GM23338 (cell line): ENCODE data around the gene GRIN3B. TPM values are rescaled to one million over a fixed set of nuclear protein-coding genes. Genes with fewer than 3 reads are reported as not detected.

ENCODE experiments used
- ATAC-seq: fragments of 200-7000 bp; cut with Tn5 transposase; 3 replicates; pipeline ENCODE4 v1.9.1; 2020
- DNase-seq: peaks from one replicate; pipeline ENCODE4 v3.0.0-alpha.2; 2015; ENCODE audit warnings: low spot score
- H2AFZ ChIP-seq: fragments of 200-600 bp; sonication (generic); 2 replicates; pipeline ENCODE4 v1.8.0; 2016; ENCODE audit warnings: antibody characterized with exemption, mild to moderate bottlenecking, moderate library complexity
- H3F3A ChIP-seq: fragments of 200-600 bp; sonication (generic); replicated peaks from 2 replicates; pipeline ENCODE4 v1.8.0; 2017; ENCODE audit warnings: antibody characterized with exemption, mixed run types, low read depth
- H3K27ac ChIP-seq: fragments of 200-600 bp; sonication (generic); 2 replicates; pipeline ENCODE4 v1.6.1; 2016; ENCODE audit warnings: low read depth
- H3K27me3 ChIP-seq: fragments of 200-600 bp; sonication (generic); 2 replicates; pipeline ENCODE4 v1.8.0; 2016; ENCODE audit warnings: mild to moderate bottlenecking, mixed run types, moderate library complexity; ENCODE audit not compliant: insufficient read depth
- H3K36me3 ChIP-seq: fragments of 200-600 bp; sonication (generic); 2 replicates; pipeline ENCODE4 v1.8.0; 2016; ENCODE audit warnings: mild to moderate bottlenecking; ENCODE audit not compliant: insufficient read depth
- H3K4me1 ChIP-seq: fragments of 200-600 bp; sonication (generic); 2 replicates; pipeline ENCODE4 v1.8.0; 2016; ENCODE audit warnings: mild to moderate bottlenecking, moderate library complexity; ENCODE audit not compliant: insufficient read depth
- H3K4me2 ChIP-seq: fragments of 200-600 bp; sonication (generic); 2 replicates; pipeline ENCODE4 v1.7.1; 2017; ENCODE audit warnings: mixed run types
- H3K4me3 ChIP-seq: fragments of 200-600 bp; sonication (generic); 2 replicates; pipeline ENCODE4 v1.6.1; 2016; ENCODE audit warnings: mixed run types
- H3K79me2 ChIP-seq: fragments of 200-600 bp; sonication (generic); replicated peaks from 2 replicates; pipeline ENCODE4 v1.8.0; 2017; ENCODE audit warnings: mild to moderate bottlenecking; ENCODE audit not compliant: insufficient read depth
- H3K9me2 ChIP-seq: fragments of 200-600 bp; sonication (generic); 2 replicates; pipeline ENCODE4 v1.8.0; 2017; ENCODE audit not compliant: insufficient read depth
- H4K20me1 ChIP-seq: fragments of 200-600 bp; sonication (generic); replicated peaks from 2 replicates; pipeline ENCODE4 v1.8.0; 2017; ENCODE audit warnings: mild to moderate bottlenecking; ENCODE audit not compliant: insufficient read depth
- H3K27ac Mint-ChIP-seq: 2 replicates; pipeline ENCODE4 v1.8.0; 2020; ENCODE audit warnings: inconsistent platforms, mild to moderate bottlenecking, moderate library complexity, mixed read lengths
- H3K27me3 Mint-ChIP-seq: 3 replicates; pipeline ENCODE4 v1.8.0; 2022; ENCODE audit warnings: low read depth, mild to moderate bottlenecking, moderate library complexity, mixed read lengths, inconsistent platforms; ENCODE audit not compliant: insufficient read depth, poor library complexity
- H3K36me3 Mint-ChIP-seq: 3 replicates; pipeline ENCODE4 v1.8.0; 2021; ENCODE audit warnings: low read depth, mild to moderate bottlenecking, inconsistent platforms, moderate library complexity, mixed read lengths
- H3K4me1 Mint-ChIP-seq: 3 replicates; pipeline ENCODE4 v1.8.0; 2020; ENCODE audit warnings: mild to moderate bottlenecking, inconsistent platforms, mixed read lengths
- H3K4me3 Mint-ChIP-seq: 3 replicates; pipeline ENCODE4 v1.8.0; 2021; ENCODE audit warnings: moderate library complexity, mild to moderate bottlenecking, inconsistent platforms, mixed read lengths
- H3K9me3 Mint-ChIP-seq: 3 replicates; pipeline ENCODE4 v1.8.0; 2020; ENCODE audit warnings: moderate library complexity, mild to moderate bottlenecking, inconsistent platforms, mixed read lengths
- CREB1 ChIP-seq: fragments of 250-450 bp; sonication (Bioruptor Pico); IDR thresholded peaks from 2 replicates; pipeline ENCODE4 v1.5.0; 2020; ENCODE audit warnings: low read depth, mild to moderate bottlenecking, moderate library complexity
- ETS1 ChIP-seq: IDR thresholded peaks from 2 replicates; pipeline ENCODE4 v1.6.1; 2016; ENCODE audit warnings: antibody characterized with exemption
- POLR2AphosphoS5 ChIP-seq: IDR thresholded peaks from 2 replicates; pipeline ENCODE4 v1.6.1; 2016; ENCODE audit warnings: antibody characterized with exemption, low read depth
- REST ChIP-seq: IDR thresholded peaks from one replicate; pipeline ENCODE4 v1.6.1; 2018; ENCODE audit warnings: antibody characterized with exemption; ENCODE audit not compliant: unreplicated experiment
- ZNF462 ChIP-seq: fragments of 250-450 bp; sonication (Bioruptor Pico); IDR thresholded peaks from 2 replicates; pipeline ENCODE4 v1.5.0; 2020; ENCODE audit warnings: mild to moderate bottlenecking, moderate library complexity
- polyA plus RNA-seq: library from polyadenylated mRNA; unstranded; fragments of >200 nt; fragmentation: Nextera tagmentation; extraction: Ambion mirVana; gene quantifications from 2 replicates; pipeline ENCODE4 v1.2.1, GENCODE V29; 2016
- total RNA-seq: library from RNA; depleted of rRNA; stranded (reverse); fragments of >200 nt; shearing (Covaris generic); gene quantifications from 2 replicates; pipeline ENCODE4 v1.2.3, GENCODE V29; 2014

GRIN3B gene
- total and polyA plus RNA-seq, 2 experiments from 2014 or later: 0.11 to 2.8 TPM

- Mint-ChIP-seq H3K4me3 (peak overlapping the region; percentile 95), H3K4me1 (peaks cover 14% of the 10 kb centered on the region), H3K9me3 (no peaks in the 10 kb centered on the region), H3K27ac (peak overlapping the region; percentile 98), H3K36me3 (peaks cover 25% of the 10 kb centered on the region), H3K27me3 (peaks cover 24% of the 10 kb centered on the region)
- Histone ChIP-seq H3K27ac (peak overlapping the region; percentile 98), H3K4me1 (peaks cover 8% of the 10 kb centered on the region), H4K20me1 (peaks cover 9% of the 10 kb centered on the region), H3K36me3 (peaks cover 8% of the 10 kb centered on the region), H3K27me3 (no peaks in the 10 kb centered on the region), H3F3A (peaks cover 20% of the 10 kb centered on the region; the same call in 1 of the 2 replicates), H3K4me2 (peak overlapping the region; percentile 99), H3K9me2 (no peaks in the 10 kb centered on the region), H3K4me3 (peak overlapping the region; percentile 99), H2AFZ (no peak overlapping the region), H3K79me2 (peaks cover 41% of the 10 kb centered on the region)
- TF ChIP-seq POLR2AphosphoS5 (no peak), CREB1 (no peak), ZNF462 (CRISPR knock-in tag) (no peak), ETS1 (no peak), REST (no peak)
- ATAC-seq (peak; percentile 1), DNase-seq (no peak)
These were observed 26.8 kb downstream of the GRIN3B start for GRCh38 chr19:1026783-1027649.
